AG08395 (cell line): Measurements from ENCODE around the gene LAMC3.
"Not testable (repeated sequence)": the region's sequence is repeated elsewhere in the genome, so short reads cannot be mapped to it uniquely, and the experiment has no call there.

Experiments used
- DNase-seq: peaks from one replicate; pipeline ENCODE4 v3.0.0; 2012; ENCODE audit warnings: mixed read lengths, low spot score

LAMC3 gene

DNA sequence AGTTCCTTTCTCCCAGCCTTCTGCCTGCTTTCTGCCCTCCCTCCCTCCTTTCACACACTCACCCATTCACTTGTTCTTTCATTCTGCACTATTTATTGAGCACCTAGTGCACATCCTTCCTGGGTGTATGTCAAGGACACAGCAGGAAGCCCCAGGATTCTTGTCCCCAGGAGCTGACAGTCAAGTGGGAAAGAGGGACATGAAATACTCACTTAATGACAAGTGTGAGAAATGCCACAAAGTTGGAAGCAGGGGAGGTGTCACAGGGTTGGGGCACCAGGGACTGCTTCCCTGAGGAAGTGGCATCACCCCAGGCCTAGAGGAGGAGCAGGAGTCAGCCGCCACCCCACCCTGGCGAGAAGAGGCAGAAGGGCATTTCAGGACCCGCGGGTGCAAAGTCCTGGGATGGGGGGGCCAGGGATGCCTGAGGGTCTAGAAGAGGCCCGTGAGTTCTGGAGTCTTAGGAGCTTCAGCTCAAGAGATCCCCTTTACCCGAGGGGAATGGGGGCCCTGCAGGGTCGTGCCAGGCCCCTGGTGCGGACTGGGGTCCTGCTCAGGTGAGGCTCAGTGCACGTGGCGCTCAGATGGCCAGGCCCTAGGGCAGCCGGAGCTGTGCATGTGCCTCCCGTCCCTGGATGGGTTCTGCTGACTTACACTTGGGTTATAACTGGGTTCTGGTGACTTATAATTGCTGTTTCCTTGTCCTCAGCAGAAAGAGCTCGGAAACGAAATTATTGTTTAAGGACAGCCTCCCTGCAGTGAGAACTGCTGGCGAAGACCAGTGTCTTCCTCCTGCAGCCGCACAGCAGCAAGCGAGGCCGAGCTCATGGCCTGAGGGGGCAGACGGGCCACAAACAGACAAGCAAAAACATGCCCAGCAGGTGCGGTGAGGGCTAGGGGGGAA is 16.9 kb upstream of the LAMC3 start:
- no peak for DNase-seq

DNA sequence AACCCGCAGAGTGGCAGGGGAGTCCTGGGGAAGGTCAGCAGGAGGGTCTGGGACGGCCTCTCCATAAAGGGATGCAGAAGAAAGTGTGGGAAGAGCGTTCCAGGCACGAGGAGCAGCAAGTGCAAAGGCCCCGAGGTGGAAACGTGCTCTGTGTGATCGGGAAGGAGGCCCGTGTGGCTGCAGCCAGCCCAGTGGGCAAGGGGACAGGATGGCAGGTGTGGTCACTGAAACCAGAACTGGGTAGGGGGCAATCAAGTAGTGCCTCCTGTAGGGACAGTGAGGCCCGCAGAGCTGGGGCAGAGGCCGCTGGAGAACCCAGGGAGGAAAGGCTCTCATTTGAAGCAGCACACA is 16.3 kb upstream of the LAMC3 start:
- DNase-seq: no peak

DNA sequence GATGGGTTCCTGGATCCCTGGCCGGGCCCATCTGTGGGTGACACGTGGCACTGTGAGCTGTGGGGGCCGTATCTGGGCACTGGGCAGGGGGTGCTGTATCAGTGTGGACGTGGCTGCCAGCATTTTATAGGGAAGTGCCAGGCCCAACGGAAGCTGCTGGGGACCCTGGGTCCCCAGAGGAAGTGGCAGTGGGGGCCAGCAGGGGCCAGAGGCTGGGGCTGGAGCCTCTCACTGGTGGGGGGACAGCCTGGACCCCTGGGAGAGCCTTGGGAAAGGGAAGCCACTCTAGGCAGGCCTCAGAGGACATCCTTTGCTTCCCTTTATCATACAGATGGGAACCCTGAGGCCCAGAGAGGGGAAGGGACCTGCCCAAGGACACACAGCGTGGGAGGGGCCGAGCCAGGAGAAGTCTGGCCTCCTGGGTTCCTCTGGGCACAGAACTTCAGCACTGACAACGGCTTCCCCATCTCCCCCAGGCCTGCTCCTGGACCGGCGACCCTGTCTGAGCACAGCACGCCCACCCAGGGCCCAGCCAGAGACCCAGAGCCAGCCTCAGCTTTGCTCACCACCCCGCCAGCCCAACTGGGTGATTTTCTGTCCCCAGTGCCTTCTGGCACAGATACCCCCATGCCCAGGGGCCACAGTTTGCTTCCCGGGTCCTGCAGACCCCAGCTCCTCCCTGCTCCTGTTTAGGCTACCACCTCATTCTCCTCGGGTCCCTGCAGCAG is 15.5 kb upstream of the LAMC3 start:
- DNase-seq: no peak

DNA sequence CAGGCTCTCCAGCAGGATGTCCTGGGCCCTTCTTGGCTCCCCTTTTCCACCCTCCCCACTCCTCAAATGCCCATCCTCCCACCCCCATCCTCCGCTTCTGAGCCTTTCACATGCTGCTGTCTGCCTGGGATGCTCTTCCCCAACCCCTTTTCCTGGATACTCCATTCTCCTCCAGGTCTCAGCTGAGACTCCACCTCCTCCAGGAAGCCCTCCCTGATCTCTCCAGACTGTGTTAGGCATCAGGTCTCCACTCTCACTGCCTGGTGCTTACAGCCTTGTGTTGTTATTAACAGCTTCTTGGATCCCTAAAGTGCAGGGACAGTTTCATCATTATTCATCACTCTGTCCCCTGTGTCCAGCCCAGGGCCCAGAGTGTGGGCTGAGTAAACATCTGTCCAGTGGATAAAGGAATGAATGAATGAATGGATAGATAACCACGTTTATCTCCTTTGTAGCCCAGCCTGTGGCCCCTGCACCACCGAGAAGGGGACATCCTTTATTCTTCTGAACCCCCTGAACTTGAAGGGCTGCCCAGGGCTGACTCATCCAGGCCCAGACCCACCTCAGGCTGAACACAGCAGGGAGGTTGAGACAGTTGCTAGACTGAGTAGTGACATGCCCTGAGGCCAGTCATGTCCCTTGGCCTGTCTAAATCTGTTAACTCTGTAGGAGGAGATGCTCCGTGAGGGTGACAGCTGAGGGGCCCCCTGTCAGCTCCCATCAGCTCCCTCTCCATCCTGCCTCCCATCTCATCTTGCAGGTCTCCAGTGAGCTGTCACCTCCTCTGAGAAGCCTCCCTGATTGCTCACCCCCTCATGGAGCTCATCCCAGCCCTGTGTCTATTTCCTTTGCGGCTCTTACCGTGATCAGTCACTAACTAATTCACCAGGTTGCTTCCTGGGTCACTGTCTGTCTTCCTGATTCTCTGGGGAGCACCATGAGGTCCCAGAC is 14.6 kb upstream of the LAMC3 start:
- DNase-seq: no peak

- DNase-seq: peak; percentile 60
These were observed 13.6 kb upstream of the LAMC3 start for GRCh38 chr9:130995086-130996011.

- DNase-seq: no peak
These were observed 12.8 kb upstream of the LAMC3 start for GRCh38 chr9:130996205-130996604.

- no peak for DNase-seq
These were observed 12.1 kb upstream of the LAMC3 start for GRCh38 chr9:130996676-130997394.

- no peak for DNase-seq
These were observed 11.6 kb upstream of the LAMC3 start for GRCh38 chr9:130997395-130997684.

DNA sequence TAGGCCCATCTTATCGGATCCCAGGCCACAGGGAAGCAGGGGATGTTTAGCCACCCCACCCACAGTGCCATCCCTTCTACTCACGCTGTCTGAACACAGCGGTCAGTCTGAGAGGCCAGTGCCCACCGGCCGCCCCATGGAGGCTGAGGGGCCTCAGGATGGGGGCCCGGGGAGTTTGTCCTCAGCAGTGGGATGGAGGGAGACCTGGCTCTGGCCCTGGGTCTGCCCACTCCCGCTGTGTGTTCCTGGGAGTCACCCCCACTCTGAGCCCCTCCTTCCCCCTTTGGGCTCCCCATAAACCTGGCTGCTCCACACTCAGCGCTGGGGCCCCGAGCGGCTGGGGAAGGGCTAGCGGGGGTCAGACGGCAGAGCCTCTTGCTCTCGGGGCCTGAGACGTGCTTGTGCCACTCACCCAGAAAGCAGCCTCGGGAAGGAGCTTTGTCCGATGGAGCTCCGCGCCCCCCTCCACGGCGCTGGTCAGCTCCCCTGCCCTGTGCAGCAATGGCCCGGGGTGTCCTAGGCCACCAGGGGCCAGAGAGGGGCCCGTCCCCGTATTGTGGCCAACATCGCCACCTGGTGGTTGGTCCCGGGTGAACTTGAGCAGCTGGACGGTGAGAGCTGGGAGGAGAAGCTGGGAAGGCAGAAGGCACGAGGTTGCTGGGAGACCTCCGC is 10.9 kb upstream of the LAMC3 start:
- DNase-seq: peak; percentile 94

DNA sequence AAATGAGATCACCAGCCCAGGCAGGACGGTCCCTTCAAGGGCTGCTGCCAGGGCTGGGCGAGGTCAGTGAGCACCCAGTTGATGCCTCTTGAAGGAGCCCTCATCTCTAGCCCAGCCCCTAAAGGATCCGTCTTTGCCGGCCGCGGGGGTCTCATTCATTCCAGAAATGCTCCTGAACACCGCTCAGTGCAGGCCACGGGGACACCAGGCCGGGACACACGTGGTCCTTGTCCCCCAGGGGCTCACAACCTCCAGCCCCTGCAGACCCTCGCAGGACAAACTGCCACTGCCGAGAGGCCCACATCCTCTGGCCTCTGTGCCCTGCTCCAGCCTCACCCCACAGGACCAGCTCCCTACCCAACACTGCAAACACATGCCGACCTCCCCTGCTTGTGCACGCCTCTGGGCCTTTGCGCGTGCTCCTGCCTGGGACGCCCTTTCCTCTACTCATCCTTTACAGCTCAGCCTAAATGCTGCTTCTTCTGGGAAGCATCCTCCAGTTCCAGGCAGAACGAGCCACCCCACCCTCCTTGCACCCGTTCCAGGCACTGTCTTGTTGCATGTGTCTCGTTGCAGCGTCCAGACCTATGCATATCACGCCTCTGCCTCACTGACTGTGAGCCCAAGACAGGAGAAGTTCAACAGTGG is 10.3 kb upstream of the LAMC3 start:
- no peak for DNase-seq

DNA sequence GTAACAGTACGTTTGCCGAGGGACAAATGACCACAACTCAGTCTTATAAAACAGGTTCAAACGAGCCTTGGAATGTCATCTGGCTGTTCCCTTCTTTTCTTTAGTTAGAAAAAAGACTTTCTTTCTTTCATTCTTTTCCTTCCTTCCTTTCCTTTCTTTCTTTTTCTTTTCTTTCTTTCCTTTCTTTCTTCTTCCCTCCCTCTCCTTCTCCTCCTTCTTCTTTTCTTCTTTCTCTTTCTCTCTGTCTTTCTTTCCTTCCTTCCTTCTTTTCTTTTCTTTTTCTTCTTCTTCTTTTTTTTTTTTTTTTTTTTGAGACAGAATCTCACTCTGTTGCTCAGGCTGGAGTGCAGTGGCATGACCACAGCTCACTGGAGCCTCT is 9.7 kb upstream of the LAMC3 start:
- no peak for DNase-seq

GRCh38 chr9:131000526-131000925 is 8.4 kb upstream of the LAMC3 start:
- not testable (repeated sequence) for DNase-seq

GRCh38 chr9:131001021-131001420 is 8.0 kb upstream of the LAMC3 start:
- DNase-seq: no peak

GRCh38 chr9:131001990-131002389 is 7.0 kb upstream of the LAMC3 start:
- no peak for DNase-seq

DNA sequence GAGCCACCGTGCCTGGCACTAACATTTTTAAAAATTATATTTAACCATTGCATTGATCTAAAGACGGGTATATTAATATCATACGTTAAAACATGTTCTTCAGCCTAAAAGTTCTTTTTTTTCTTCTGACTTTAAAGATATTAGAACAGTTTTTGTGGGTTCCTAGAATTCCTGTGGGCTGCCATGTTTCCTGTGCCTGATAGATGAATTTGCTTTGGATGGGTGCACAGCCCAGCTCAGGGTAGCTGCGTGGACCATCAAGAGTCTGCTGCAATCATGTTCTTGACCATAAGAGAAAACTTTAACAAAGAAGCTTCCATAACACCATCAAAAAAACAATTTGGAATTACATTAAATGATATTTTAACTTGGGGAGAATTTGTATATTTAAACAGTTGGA is 2.4 kb upstream of the LAMC3 start:
- no peak for DNase-seq

DNA sequence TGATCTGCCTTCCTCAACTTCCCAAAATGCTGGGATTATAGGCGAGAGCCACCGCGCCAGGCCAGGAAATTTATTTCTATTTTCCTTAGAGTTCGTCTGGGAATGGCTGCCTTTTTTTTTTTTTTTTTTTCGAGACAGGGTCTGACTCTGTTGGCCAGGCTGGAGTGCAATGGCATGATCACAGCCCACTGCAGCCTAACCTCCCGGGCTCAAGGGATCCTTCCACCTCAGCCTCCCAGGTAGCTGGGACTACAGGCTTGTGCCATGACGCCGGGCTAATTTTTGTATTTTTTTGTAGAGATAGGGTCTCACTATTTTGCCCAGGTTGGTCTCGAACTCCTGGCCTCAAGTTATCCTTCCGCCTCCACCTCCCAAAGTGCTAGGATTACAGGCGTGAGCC is 888 bp upstream of the LAMC3 start:
- no peak for DNase-seq

DNA sequence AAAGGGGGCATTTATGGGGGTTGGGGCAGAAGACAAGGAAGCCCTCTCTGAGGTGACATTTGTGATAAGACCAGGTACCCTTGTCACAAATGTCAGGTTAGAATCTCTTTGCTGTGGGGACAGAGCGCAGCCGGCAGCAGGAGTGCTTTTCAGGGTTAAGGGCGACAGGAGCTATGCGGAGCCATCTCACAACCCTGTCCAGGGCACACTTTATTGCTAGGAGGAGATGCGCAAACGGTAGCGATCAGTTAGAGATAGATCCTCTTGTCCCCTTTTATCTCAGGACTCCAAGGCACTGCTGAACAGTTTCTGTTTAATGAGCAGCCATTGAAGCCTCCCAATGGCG is 438 bp upstream of the LAMC3 start:
- no peak for DNase-seq

- DNase-seq: no peak
These were observed 1.7 kb downstream of the LAMC3 start for GRCh38 chr9:131010482-131011273.
